Caki2 (cell line): ENCODE data around the gene GMEB1. TPM values are rescaled to one million over a fixed set of nuclear protein-coding genes. Genes with fewer than 3 reads are reported as not detected.

Source experiments
- total RNA-seq: library from RNA; depleted of rRNA; stranded (reverse); fragments of >200 nt; shearing (Covaris generic); gene quantifications from 2 replicates; pipeline ENCODE4 v1.2.3, GENCODE V29; 2014; ENCODE audit warnings: low replicate concordance; rRNA removed

GMEB1 gene
- total RNA-seq, 1 experiment from 2014 or later = 7.6 TPM

Other genes with a start within 250 kb of the GMEB1 start
- 76.9 and 87.3 TPM in 2 replicates for gene RCC1, start 162.7 kb upstream of the GMEB1 start, total RNA-seq
- gene TRNAU1AP, start 115.7 kb upstream of the GMEB1 start, total RNA-seq = 15.3 and 22.7 TPM in 2 replicates
- gene RAB42, start 76.5 kb upstream of the GMEB1 start, total RNA-seq = not detected in 2 replicates
- 19.7 and 27.3 TPM in 2 replicates for gene TAF12, start 25.7 kb upstream of the GMEB1 start, total RNA-seq
- not detected in 2 replicates for gene RNU11, start 20.2 kb upstream of the GMEB1 start, total RNA-seq
- 43.8 and 52.2 TPM in 2 replicates for gene YTHDF2, start 68.2 kb downstream of the GMEB1 start, total RNA-seq
- gene OPRD1, start 143.4 kb downstream of the GMEB1 start, total RNA-seq = not detected in 2 replicates
- gene EPB41, start 245.8 kb downstream of the GMEB1 start, total RNA-seq = 11.8 and 17.6 TPM in 2 replicates